Endothelial cell of umbilical vein (primary cell): ENCODE data around the gene GLB1L.

Experiments
- EZH2 ChIP-seq: IDR thresholded peaks from 2 replicates; pipeline ENCODE4 v1.6.1; 2012; ENCODE audit warnings: borderline replicate concordance, low read depth, mild to moderate bottlenecking, moderate library complexity, low read length, inconsistent platforms; ENCODE audit not compliant: severe bottlenecking
- POLR2A ChIP-seq: IDR thresholded peaks from 2 replicates; pipeline ENCODE4 v1.6.1; 2012; ENCODE audit warnings: low read depth, mild to moderate bottlenecking, control low read depth, low read length
- TF ChIP-seq, protein P1 (sequence below), 2 donors: IDR thresholded peaks; 1 replicate in 1 of 2; 2 replicates in 1 of 2; pipeline ENCODE4 v1.5.1; 2011; ENCODE audit warnings: low read length in 2 of 2, mild to moderate bottlenecking in 2 of 2, moderate library complexity in 2 of 2, control low read depth in 1 of 2, inconsistent platforms in 1 of 2, low read depth in 1 of 2; ENCODE audit not compliant: insufficient read depth in 1 of 2; ENCODE audit errors: extremely low read depth in 1 of 2

DNA sequence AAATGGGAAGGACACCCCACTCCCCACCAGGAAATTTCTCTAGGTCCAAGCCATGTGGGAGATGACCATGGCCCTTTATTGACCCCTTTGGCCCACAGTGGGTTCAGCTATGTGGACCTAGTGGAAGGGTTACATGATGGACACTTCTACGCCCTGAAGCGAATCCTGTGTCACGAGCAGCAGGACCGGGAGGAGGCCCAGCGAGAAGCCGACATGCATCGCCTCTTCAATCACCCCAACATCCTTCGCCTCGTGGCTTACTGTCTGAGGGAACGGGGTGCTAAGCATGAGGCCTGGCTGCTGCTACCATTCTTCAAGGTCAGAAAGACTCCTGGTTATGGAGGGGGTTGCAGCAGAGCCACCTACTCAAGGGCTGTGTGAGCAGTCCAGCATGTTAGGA is 1.3 kb upstream of the GLB1L start:
- TF ChIP-seq, protein P1, sequence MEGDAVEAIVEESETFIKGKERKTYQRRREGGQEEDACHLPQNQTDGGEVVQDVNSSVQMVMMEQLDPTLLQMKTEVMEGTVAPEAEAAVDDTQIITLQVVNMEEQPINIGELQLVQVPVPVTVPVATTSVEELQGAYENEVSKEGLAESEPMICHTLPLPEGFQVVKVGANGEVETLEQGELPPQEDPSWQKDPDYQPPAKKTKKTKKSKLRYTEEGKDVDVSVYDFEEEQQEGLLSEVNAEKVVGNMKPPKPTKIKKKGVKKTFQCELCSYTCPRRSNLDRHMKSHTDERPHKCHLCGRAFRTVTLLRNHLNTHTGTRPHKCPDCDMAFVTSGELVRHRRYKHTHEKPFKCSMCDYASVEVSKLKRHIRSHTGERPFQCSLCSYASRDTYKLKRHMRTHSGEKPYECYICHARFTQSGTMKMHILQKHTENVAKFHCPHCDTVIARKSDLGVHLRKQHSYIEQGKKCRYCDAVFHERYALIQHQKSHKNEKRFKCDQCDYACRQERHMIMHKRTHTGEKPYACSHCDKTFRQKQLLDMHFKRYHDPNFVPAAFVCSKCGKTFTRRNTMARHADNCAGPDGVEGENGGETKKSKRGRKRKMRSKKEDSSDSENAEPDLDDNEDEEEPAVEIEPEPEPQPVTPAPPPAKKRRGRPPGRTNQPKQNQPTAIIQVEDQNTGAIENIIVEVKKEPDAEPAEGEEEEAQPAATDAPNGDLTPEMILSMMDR (IDR thresholded peaks at IDR 0.05; ENCODE audit: extremely low read depth in 1 of 2, insufficient read depth in 1 of 2, low read depth in 1 of 2, low read length in 2 of 2) = no peak
- TF ChIP-seq POLR2A (no peak), EZH2 (no peak)
